GM18909 (cell line): ENCODE results near the gene ADARB2.
"Not testable (repeated sequence)": the region's sequence is repeated elsewhere in the genome, so short reads cannot be mapped to it uniquely, and the experiment has no call there.

ENCODE experiments used
- ATAC-seq: cut with Tn5 transposase; IDR thresholded peaks from one replicate; pipeline ENCODE4 v1.9.1; 2021; ENCODE audit warnings: mild to moderate bottlenecking; ENCODE audit not compliant: unreplicated experiment, poor library complexity

ADARB2 gene

GRCh38 chr10:1264001-1264400 lies 473.3 kb downstream of the ADARB2 start:
- no peak for ATAC-seq

GRCh38 chr10:1257274-1257673 lies 480.1 kb downstream of the ADARB2 start:
- no peak for ATAC-seq

- ATAC-seq: no peak
These were observed 480.9 kb downstream of the ADARB2 start for GRCh38 chr10:1256432-1256725.

DNA sequence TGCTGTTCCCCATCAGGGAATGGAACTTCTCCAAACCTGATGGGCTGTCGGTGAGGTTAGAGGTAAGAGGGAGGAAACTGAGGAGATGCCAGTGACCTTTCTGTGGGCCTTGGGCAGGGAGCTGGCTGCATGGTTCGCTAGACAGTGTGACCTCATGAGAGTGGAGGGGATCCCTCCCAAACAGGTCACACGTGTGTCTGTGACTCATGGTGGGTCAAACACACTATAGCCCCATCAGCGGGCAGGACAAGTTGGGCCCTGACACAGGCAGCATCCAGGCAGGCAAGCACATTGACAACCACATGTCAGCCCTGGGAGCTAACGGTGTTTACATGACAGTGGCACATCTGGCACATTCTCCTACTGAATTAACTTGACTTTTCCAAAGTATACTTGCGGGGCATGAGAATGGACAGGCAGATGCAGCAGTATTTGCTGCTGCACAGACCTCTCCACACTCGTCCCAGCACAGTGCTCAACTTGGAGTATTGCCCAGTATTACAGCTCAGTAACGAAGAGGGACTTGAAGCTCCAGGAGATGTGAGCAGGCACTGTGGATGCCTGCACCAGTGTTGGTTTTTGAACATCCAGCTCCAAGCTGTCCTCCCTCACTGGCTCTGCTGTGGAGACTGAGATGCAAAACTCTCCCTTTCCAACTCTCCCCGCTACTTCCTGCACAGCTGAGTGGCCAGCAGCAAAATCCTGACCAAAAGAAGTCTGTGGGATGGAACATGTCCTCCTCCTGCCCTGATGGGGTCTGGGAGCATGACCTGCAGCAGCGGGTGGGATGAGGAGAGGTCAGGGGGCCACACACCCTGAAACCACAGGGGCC lies 481.5 kb downstream of the ADARB2 start:
- no peak for ATAC-seq

DNA sequence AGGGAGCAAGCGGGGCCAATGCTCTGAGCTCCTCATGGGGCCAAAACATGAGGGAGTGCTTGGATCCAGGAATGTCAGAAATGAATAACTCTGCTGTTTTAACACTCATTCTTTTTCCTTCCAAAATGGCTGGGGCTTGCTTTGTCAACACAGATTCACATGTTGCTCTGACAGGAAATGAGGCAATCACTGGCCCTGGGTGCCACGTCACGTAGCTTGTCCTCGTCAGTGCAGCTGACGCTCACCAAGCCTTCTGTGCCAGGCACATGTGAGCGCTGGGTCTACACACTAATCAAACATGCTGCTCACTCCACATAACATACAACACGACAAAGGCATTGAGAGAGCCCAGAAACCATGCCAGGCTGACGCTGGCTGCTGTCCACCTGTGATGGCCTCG lies 482.2 kb downstream of the ADARB2 start:
- ATAC-seq: no peak

DNA sequence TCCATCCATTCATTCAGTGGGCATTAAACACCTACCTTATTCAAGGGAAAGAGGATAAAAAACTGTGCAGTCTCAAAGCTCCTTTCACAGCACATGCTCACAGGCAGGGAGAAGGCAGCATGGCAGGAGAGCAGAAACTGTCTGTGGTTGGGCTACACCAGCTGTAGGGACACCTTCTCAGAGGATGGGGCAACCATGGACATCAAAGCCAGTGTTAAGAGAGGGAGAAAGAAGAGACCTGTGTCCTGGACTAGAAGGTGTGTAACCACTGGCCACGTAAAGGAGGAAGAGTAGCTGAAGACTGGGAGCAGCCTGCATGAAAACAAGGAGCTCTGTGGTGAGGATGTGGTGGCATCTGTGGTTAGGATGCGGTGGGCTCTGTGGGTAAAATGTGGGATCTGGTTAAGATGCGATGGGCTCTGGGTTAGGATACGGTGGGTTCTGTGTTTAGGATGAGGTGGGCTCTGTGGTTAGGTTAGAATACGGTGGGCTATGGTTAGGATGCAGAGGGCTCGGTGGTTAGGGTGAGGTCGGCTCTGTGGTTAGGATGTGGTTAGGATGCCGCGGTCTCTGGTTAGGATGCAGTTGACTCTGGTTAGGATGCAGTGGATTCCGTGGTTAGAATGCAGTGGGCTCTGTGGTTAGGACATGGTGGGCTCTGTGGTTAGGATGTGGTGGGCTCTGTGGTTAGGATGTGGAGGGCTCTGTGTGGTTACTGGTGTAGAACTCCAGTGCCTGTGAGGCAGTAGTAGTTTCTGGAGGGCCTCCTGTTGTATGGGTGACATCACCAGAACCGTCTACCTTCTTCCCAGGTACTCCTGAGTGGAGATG lies 483.6 kb downstream of the ADARB2 start:
- no peak for ATAC-seq

GRCh38 chr10:1251769-1252168 lies 485.6 kb downstream of the ADARB2 start:
- ATAC-seq: no peak

DNA sequence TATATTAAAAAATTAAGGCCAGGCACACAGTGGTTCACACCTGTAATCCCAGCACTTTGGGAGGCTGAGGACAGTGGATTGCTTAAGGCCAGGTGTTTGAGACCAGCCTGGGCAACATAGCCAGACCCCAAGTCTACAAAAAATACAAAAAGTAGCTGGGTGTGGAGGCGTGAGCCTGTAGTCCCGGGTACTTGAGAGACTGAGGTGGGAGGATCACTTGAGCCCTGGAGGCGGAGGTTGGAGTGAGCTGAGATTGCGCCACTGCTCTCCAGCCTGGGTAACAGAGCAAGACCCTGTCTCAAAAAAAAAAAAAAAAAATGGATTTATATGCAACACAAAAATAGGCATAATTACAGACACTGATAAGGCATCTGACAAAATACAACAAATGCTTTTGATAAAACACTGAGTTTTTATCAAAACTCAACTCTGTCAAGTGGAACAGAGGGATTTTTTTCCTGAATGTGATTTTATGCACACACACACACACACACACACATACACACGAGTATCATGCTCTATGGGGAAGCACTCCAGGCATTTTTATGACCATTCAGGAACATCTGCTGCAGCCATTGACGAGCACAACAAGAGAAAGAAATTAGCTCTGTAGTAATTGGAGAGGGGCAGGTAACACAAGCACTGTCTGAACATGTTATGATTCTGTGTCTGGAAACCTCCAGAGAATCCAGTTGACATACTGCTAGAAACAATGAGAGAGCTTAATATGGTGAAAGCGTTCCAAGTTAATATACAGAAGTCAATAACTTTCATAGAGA lies 488.0 kb downstream of the ADARB2 start:
- no peak for ATAC-seq

- ATAC-seq: not testable (repeated sequence)
These were observed 489.1 kb downstream of the ADARB2 start for GRCh38 chr10:1248262-1248630.

DNA sequence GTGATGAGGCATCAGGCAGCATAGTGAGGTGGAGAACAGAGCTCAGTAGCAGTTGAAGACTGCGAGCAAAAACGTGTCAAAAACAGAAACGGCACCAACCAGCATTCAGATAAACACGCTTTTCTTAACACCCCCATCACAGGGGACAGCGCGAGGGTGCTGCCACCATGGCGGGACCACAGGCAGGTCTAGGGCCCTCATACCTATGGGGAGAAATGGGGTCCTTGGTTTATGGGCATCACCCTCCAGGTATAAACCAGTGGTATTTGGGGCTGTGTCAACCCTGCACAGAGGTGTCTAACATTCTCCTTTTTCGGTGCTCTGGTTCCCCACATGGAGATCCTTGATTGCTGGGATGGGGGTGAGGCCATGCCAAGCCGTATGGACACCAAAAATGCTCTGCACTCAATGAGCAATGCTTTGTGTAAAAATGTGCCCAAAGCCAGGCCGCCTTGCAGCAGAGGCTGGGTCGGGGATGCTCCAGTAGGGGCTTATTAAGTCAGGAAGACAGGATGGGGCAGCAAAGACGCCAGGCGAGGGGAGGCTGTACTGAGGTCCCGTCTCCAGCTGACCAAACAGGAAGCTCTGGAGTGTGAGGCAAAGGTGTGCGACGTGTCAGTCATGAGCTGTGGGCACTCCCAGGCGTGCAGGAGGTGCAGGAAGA lies 489.6 kb downstream of the ADARB2 start:
- ATAC-seq: no peak

DNA sequence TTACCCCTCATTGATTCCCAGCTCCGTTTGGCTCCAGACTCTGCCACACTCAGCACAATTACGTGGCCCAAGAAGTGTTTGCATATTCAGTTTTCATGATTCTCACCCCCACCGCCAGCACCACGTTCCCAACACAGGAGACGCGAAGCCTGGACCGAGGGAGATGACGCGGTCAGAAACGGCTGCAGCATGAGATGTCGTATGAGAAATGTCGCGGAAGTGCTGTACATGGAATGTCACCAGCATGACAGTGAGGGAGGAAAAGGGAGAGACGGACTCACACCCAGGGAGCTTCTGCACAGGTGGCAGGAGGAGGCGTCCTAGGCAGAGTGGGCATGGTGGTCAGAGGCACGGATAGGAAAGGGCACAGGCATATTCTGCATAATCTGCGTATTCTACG lies 492.8 kb downstream of the ADARB2 start:
- no peak for ATAC-seq

DNA sequence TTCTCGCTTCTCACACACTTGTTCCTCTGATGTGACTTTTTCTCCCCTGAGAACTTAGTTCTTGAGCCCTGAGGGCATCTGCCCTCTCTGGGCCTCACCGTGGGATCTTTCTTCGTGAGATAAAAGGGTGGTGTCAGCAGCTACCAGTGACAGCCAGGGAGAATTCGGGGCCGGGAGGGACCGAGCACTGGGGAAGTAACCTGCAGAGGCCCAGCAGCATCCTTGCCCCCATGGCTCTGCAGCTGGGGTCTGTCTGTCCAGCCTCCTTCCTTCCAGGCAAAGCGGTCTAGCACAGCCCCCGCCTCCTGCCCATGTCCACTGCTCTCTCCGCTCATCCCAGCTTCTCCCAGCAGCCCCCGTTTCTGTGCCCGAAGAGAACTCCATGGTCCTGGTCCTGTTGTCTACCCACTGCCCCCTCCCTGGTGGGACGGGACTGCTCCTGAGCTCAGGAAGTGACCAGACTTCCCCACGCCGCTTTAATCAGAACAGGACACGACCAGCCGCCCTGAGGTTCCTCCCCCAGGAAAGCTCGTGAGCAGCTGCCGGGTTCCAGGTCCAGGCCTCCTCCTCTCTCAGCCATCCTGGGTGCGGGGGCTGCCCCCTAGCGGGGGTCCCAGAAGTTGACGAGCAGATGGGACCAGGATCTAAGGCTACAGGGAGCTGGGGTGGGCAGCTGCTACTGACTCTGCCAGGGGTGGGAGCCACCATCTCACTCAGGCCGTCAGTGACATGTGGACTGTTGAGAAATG lies 493.7 kb downstream of the ADARB2 start:
- ATAC-seq: no peak

DNA sequence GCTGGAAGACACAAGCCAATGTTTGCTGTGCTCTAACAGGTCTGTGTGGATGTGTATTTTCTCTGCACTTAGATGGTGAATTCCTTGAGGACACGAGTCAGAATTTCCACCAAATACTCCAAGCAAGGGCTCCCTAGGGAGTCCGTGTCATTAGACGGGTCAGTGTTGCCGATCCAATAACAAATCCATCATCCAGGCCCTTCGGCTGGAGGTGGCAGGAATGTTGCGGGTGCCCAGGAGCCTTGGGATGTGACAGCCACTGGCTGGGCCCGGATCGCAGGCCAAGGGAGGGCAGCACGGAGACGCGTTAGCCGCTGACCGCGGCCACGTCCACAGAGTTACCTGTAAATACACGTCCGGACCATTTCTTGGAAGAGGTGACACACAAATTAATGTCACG lies 494.4 kb downstream of the ADARB2 start:
- ATAC-seq: no peak

DNA sequence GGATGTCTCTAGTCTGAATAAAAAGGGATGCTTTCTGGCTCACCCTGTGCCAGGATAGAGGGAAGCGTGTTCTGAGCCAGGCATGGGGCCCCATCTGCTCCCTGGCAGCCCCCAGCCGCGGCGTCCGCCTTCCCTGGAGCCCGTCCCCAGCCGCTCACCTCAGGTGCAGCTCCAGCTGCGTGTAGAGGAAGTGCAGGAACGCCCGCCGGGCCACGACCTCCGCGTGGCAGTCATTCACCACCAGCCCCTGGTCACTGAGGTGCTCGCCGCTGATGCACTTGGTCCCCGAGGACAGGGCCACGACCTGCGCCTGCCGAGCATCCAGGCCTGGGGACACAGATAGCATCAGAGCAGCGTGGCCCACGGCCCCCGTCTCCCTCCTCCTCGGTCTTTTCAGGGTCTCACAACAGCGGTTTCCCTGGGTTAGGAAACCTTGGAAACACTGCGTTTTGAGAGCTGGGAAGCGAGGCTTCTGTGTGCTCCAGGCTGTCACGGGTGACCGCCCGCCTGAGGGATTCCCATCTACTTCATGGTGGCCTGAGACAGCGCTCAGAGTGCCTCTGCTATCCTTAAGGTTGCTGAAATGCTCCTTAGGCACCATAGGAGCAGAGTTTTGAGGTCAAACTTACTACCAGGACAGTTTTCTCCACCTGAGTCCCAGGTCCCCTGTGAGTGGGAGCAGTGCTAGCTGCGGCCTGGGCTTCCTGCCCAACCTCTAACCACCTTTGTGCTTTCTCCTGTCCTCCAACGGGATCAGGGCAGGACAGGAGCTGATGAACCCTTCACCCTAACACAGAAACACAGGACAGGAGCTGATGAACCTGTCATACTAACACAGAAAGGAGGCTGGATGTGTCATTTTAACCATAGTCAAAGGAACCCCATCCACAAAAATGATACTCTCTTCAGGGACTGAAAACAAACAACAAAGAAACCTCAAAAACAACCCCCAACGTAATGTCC lies 495.1 kb downstream of the ADARB2 start:
- ATAC-seq: no peak

DNA sequence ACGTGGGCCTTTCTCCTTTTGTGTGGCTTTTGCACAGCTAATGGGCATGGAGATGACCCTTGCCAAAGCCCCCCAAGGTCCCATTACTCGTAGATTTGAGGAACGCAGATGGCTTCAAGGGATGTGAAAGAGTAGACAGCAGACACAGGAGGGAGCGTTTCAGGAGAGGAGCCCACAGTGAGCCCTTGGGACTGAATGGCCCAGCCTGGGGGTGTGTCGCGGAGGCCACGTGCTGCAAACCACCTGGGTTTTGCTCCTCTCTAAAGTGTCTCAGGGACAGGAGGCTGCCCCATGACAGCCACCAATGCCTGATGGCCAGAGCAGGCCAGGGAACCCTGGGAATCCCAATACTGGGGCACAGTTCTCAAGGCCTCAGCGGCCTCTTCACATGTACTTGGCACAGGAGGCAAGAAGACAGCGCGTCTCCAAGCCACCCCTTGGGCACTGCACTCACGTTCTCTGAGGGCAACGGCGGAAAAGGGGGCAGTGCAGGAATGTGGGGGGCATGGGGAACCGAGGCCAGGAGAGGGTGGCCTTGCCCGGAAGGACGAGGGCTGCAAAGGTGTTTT lies 495.9 kb downstream of the ADARB2 start:
- ATAC-seq: no peak

GRCh38 chr10:1240341-1240775 lies 497.0 kb downstream of the ADARB2 start:
- no peak for ATAC-seq

DNA sequence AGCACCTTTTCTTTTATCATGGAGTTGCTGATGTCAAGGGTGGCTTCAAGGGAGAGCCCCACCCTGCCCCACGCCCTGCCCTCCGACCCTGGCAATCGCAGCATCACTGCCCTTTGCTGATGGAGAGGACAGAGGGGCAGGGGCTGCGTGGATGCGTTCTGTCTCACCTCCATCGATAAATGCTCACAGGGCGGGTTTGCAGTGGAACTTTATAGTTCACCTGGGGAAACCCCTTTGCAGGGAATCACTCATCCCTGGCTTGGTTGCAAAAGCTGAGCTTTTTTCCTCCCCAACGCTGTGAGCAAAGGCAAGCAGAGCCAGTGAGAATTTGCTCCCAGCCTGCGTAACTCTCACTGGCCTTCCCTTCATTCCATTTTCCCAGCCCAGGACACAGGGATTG lies 504.3 kb downstream of the ADARB2 start:
- ATAC-seq: no peak

DNA sequence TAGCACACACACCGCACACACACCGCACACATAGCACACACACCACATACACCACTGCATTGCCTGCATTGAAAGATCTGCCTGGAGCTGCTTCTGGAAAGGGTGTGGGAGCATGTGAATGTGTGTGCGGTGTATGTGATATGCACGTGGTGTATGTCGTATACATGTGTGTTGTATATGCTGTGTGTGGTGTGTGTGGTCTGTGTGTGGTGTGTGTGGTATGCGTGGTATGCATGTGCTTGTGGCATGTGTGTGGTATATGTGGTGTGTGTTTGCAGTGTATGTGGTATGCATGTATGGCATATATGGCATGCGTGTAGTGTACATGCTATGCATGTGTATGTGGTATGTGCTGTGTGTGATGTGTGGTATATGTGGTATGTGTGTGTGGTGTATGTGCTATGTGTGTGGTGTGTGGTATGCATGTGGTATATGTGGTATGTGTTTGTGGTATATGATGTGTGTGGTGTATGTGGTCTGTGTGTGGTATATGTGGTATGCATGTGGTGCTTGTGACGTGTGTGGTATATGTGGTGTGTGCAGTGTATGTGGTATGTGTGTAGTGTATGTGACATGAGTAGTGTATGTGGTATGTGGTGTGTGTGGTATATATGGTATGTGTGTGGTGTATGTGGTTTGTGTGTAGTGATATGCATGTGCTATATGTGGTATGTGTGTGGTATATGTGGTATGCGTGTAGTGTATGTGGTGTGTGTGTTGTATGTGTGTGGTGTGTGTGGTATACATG lies 505.0 kb downstream of the ADARB2 start:
- ATAC-seq: no peak
